Frontal cortex (tissue), 4 donors: Measurements from ENCODE around the gene RPN2. TPM values are rescaled to one million over a fixed set of nuclear protein-coding genes. Genes with fewer than 3 reads are reported as not detected.
"Not testable (repeated sequence)": the region's sequence is repeated elsewhere in the genome, so short reads cannot be mapped to it uniquely, and the experiment has no call there.

Experiments
- DNase-seq, 2 donors: peaks; one replicate each; pipeline ENCODE4 v3.0.0; 2012; ENCODE audit warnings: low spot score in 2 of 2
- FAIRE-seq: peaks from 2 replicates; lab custom pipeline; 2012; peaks lifted over from hg19 to GRCh38; lab: Jason Lieb, UNC
- total RNA-seq: library from RNA; depleted of rRNA; stranded (reverse); fragments of >200 nt; gene quantifications from one replicate; pipeline ENCODE4 v1.2.3, GENCODE V29; 2014
- donor health status: control.
- donor health status: control.
- donor health status: control.

RPN2 gene
- total RNA-seq, result 123 TPM

GRCh38 chr20:37178839-37179682, at the start of gene RPN2, which contains the start of gene MROH8:
RPN2 (plus strand) TSS chr20:37179330; CDS start chr20:37179357, 27 bp downstream.
MROH8 (minus strand) TSS chr20:37179548.
- FAIRE-seq (peak; percentile 34), DNase-seq (peak; percentile 90 to 92)

GRCh38 chr20:37131486-37131885, 47.6 kb upstream of the RPN2 start:
- FAIRE-seq (no peak), DNase-seq (no peak)

DNA sequence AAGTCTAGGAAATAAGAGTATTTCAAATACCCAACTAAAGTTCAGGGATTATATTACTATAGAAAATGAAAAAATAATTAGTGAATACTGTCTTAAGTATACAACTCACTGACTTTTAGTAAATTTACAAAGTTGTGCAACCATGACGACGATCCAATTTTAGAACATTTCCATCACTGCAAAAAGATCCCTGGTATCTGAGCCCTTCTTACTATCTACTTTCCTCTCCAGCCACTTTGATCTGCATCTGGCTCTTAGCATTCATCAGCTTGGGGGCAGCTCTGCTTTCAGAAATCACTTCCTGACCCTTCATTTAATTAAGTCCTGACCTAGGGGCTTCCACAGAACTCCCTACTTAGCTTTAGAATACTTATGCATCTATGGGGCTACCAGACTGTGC, 45.2 kb upstream of the RPN2 start:
- no peak for FAIRE-seq
- no peak for DNase-seq

- DNase-seq (no peak), FAIRE-seq (no peak)
Measured at GRCh38 chr20:37137547-37137946, 41.6 kb upstream of the RPN2 start.

DNA sequence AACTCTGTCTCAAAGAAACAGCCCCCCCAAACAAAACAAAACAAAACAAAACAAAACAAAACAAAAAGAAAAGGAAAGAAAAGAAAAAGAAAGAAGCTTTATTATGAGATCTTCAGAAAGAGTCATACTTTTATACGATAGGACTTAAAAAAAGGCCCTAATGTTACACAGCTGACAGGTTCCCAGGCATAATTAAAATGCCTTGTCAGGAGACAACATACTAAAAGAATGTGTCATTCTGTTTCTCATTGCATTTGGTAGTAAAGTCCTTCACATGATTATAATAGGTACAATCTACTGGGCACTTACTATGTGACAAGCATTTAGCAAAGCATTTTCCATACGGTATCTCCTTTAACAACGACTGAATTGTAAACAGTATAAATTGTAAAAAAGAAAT, 36.4 kb upstream of the RPN2 start:
- FAIRE-seq, result no peak
- no peak for DNase-seq

DNA sequence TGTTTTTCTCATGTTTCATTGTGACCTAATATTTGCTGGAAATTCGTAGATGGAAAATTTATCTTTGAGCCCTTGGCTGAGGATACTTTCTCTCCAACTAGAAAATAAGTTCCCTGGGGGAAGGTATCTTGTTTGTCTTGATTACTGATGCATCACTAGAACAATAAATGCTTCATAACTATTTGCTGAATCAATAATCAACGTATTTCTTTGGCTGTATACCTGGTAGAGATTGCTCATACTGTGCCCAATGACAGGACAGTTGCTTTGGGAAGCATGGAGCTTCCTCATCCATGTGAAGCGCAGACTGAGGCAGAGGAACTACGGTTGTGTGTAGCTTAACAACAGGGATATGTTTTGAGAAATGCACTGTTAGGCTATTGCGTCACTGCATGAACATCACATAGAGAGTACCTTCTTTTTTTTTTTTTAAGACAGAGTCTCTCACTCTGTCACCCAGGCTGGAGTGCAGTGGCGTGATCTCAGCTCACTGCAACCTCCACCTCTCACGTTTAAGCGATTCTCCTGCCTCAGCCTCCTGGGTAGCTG, 34.2 kb upstream of the RPN2 start:
- DNase-seq (no peak), FAIRE-seq (no peak)

DNA sequence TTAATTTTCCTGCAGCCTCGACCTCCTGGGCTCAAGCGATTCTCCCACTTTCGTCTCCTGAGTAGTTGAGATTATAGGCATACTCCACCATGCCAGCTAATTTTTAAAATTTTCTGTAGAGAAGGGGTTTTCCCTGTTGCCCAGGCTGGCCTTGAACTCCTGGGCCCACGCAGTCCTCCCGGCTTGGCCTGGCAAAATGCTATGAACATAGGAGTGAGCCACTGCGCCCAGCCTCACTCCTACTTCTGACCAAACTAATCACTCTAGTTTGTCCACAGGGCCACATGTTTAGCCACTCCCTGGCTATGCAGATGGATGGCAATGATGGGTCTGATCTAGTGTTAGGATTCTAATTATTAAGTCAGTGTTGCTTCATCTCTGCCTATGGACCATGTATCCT, 31.9 kb upstream of the RPN2 start:
- FAIRE-seq (no peak), DNase-seq (no peak)

GRCh38 chr20:37150864-37151263, 28.3 kb upstream of the RPN2 start:
- FAIRE-seq, DNase-seq: not testable (repeated sequence)

- DNase-seq, result no peak
- FAIRE-seq, result no peak
Measured at GRCh38 chr20:37151529-37151928, 27.6 kb upstream of the RPN2 start.

- FAIRE-seq, result no peak
- no peak for DNase-seq
Measured at GRCh38 chr20:37152284-37152683, 26.8 kb upstream of the RPN2 start.

DNA sequence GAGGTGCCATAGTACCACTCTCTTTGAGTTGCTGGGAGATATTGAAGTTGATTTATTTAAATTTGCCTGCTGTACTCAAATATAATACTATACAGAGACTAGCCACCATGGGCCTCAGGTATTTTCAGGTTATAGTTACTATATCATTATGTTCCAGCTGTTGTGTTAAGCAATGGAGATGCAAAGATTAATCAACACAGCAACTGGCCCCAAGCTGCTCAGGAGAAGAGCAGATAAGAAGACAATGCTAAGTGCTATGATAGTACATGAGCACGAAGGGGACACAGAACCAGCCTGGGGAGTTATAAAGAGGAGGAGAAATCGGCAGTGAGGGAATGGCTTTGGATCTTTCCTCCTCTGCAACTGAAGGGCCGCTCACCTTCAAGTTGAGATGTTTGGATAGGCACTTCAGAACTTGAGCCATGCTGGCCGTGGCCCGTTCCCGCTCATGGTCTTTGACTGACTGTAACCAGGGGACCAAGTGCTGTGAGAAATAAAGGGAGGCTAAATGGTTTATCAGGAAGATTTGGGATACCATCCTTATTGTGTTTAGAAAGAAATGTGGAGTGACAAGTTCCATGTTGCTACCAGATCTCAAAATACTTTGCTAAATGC, 24.3 kb upstream of the RPN2 start:
- FAIRE-seq (no peak), DNase-seq (no peak)

GRCh38 chr20:37155987-37156386, 23.1 kb upstream of the RPN2 start:
- FAIRE-seq (no peak), DNase-seq (no peak)

- DNase-seq, result no peak
- no peak for FAIRE-seq
Measured at GRCh38 chr20:37158248-37158647, 20.9 kb upstream of the RPN2 start.

GRCh38 chr20:37160683-37161082, 18.4 kb upstream of the RPN2 start:
- no peak for FAIRE-seq
- DNase-seq, result no peak

GRCh38 chr20:37161830-37162549, 17.1 kb upstream of the RPN2 start:
- no peak for FAIRE-seq
- DNase-seq, result no peak

DNA sequence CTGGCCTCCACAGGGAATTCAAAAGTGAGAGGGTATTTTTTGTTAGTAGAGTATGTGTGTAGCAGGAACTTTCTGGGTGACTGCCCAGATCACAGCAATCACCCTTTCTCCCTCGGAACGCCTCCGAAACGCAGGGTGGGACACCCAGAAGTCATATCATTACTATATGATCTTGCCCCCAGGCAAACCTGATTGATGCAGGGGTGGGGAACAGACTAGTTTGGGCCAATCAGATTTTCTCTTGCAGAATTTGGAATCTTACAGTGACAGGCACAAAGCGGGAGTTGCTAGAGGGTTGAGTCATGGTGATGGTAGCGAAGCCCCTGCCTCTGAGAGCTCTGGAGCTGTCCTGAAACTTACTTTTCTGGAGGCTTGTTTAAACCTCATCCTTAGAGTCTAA, 16.5 kb upstream of the RPN2 start:
- no peak for FAIRE-seq

DNA sequence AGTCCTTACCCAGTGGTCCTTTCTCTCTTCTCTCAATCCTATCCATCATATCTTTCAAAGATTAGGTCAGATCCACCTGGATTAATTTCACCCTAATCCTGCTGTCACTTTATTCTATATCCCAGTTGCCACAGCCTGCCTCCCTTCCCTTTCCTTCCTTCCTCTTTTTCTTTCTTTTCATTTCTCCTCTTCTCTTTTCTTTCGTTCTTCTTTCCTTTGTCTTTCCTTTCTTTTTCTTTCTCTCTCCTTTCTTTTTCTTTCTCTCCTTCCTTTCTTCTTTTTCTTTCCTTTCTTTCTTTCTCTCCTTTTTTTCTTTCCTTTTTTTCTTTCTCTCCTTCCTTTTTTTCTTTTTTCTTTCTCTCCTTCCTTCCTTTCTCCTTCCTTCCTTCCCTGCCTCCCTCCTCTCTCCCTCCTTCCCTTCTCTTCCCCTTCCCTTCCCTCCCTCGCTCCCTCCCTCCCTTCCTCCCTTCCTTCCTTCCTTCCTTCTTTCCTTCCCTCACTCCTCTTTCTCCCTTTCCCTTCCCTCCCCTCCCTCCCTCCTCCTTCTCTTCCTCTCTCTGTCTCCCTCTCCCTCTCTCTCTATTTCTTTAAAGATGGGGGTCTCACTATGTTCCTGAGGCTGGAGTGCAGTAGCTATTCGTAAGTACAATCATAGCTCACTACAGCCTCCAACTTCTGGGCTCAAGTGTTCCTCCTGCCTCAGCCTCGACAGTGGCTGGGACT, 15.1 kb upstream of the RPN2 start:
- DNase-seq, result no peak
- no peak for FAIRE-seq

More for the DNA sequence above, 16.5 kb upstream of the RPN2 start:
- no peak for DNase-seq

- no peak for FAIRE-seq
- DNase-seq, result no peak
Measured at GRCh38 chr20:37165031-37165430, 14.1 kb upstream of the RPN2 start.

- FAIRE-seq (no peak), DNase-seq (no peak)
Measured at GRCh38 chr20:37166867-37167266, 12.3 kb upstream of the RPN2 start.

- FAIRE-seq (no peak), DNase-seq (no peak)
Measured at GRCh38 chr20:37172836-37173235, 6.3 kb upstream of the RPN2 start.
